Measurements from ENCODE around the gene TULP4. TPM values are rescaled to one million over a fixed set of nuclear protein-coding genes. Genes with fewer than 3 reads are reported as not detected.

The TULP4 gene
- total RNA-seq, 1 donor from 2014 or later: 171 TPM

DNA sequence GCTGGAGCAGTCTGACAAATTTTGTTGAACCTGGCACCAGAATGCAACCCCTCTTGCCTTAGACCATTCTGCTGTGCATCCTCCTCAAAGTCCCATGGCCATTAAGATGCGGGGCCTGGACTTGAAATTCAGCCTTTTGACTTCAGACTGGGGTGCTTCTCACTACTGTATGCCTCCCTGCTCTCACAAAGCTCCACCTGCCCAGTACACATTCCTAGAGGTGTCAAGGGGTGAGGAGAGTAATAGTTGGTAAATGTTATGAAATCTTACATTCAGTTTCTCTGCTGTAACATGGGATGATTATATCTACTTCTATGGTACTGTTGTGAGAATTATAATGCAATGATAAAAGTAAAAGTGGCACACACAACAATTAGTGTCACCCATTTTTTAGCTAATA, 70.8 kb downstream of the TULP4 start:
- peaks cover 6% of the 10 kb centered on the region for H3K4me1 Mint-ChIP-seq (ENCODE audit: low read depth)
- no peaks in the 10 kb centered on the region for H3K9me3 Mint-ChIP-seq (ENCODE audit: low read depth)
- no peak overlapping the region for H3K4me3 Mint-ChIP-seq (ENCODE audit: low read depth)
- H3K27me3 Mint-ChIP-seq: no peaks in the 10 kb centered on the region
- H3K36me3 Mint-ChIP-seq (ENCODE audit: insufficient read depth): peaks cover 6% of the 10 kb centered on the region
- TF ChIP-seq, protein P1, sequence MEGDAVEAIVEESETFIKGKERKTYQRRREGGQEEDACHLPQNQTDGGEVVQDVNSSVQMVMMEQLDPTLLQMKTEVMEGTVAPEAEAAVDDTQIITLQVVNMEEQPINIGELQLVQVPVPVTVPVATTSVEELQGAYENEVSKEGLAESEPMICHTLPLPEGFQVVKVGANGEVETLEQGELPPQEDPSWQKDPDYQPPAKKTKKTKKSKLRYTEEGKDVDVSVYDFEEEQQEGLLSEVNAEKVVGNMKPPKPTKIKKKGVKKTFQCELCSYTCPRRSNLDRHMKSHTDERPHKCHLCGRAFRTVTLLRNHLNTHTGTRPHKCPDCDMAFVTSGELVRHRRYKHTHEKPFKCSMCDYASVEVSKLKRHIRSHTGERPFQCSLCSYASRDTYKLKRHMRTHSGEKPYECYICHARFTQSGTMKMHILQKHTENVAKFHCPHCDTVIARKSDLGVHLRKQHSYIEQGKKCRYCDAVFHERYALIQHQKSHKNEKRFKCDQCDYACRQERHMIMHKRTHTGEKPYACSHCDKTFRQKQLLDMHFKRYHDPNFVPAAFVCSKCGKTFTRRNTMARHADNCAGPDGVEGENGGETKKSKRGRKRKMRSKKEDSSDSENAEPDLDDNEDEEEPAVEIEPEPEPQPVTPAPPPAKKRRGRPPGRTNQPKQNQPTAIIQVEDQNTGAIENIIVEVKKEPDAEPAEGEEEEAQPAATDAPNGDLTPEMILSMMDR (IDR thresholded peaks at IDR 0.05; ENCODE audit: unreplicated experiment): no peak
- no peak overlapping the region for H3K27ac Mint-ChIP-seq
- no peak for DNase-seq (ENCODE audit: low spot score, unreplicated experiment)

- Mint-ChIP-seq H3K9me3 (ENCODE audit: low read depth) (no peaks in the 10 kb centered on the region), H3K36me3 (ENCODE audit: insufficient read depth) (peaks cover 6% of the 10 kb centered on the region), H3K27me3 (no peaks in the 10 kb centered on the region), H3K4me3 (ENCODE audit: low read depth) (no peak overlapping the region), H3K4me1 (ENCODE audit: low read depth) (peaks cover 6% of the 10 kb centered on the region), H3K27ac (peak overlapping the region; percentile 16)
- TF ChIP-seq, protein P1 (IDR thresholded peaks at IDR 0.05; ENCODE audit: unreplicated experiment): no peak
- no peak for DNase-seq (ENCODE audit: low spot score, unreplicated experiment)
Observed at GRCh38 chr6:158383542-158383941, 71.3 kb downstream of the TULP4 start.

DNA sequence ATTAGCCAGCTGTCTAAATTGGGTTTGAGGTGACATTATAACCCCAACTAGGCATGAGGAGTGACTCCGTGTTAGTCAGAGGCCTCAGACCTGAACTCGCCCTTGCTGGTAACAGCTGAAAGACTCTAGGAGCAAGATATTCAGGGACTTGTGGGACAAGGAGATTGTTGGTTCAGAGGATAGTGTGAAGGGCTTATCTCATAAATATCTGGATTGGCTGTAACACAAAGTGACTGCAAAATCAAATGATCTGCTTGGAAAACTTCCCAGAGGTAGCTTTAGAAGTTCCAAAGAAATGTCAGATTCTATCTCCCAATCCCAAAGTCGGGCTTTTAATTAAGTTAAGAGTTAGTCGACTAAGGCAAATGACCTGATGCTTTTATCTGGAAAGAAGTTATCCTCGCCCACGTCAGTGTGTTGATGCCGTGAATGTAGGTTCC, 72.4 kb downstream of the TULP4 start:
- H3K4me1 Mint-ChIP-seq (ENCODE audit: low read depth): peaks cover 2% of the 10 kb centered on the region
- peaks cover 6% of the 10 kb centered on the region for H3K36me3 Mint-ChIP-seq (ENCODE audit: insufficient read depth)
- TF ChIP-seq, protein P1 (IDR thresholded peaks at IDR 0.05; ENCODE audit: unreplicated experiment): no peak
- H3K4me3 Mint-ChIP-seq (ENCODE audit: low read depth): no peak overlapping the region
- H3K9me3 Mint-ChIP-seq (ENCODE audit: low read depth): no peaks in the 10 kb centered on the region
- no peak overlapping the region for H3K27ac Mint-ChIP-seq
- H3K27me3 Mint-ChIP-seq: no peaks in the 10 kb centered on the region
- DNase-seq (ENCODE audit: low spot score, unreplicated experiment): no peak

GRCh38 chr6:158387036-158387435, 74.8 kb downstream of the TULP4 start:
- Mint-ChIP-seq H3K27me3 (no peaks in the 10 kb centered on the region), H3K9me3 (ENCODE audit: low read depth) (peaks cover 12% of the 10 kb centered on the region), H3K4me1 (ENCODE audit: low read depth) (no peaks in the 10 kb centered on the region), H3K4me3 (ENCODE audit: low read depth) (no peak overlapping the region), H3K36me3 (ENCODE audit: insufficient read depth) (peaks cover 21% of the 10 kb centered on the region), H3K27ac (no peak overlapping the region)
- DNase-seq (ENCODE audit: low spot score, unreplicated experiment): no peak
- TF ChIP-seq, protein P1 (IDR thresholded peaks at IDR 0.05; ENCODE audit: unreplicated experiment): peak; percentile 13

- H3K27me3 Mint-ChIP-seq: no peaks in the 10 kb centered on the region
- DNase-seq (ENCODE audit: low spot score, unreplicated experiment): no peak
- H3K4me3 Mint-ChIP-seq (ENCODE audit: low read depth): no peak overlapping the region
- peaks cover 25% of the 10 kb centered on the region for H3K36me3 Mint-ChIP-seq (ENCODE audit: insufficient read depth)
- TF ChIP-seq, protein P1 (IDR thresholded peaks at IDR 0.05; ENCODE audit: unreplicated experiment): no peak
- H3K27ac Mint-ChIP-seq: no peak overlapping the region
- H3K9me3 Mint-ChIP-seq (ENCODE audit: low read depth): peaks cover 12% of the 10 kb centered on the region
- no peaks in the 10 kb centered on the region for H3K4me1 Mint-ChIP-seq (ENCODE audit: low read depth)
Observed at GRCh38 chr6:158387578-158387977, 75.3 kb downstream of the TULP4 start.
